GM12801 (cell line): ENCODE data around the gene HABP4.

Experiments used
- CTCF ChIP-seq: IDR thresholded peaks from one replicate; pipeline ENCODE4 v1.5.1; 2011; ENCODE audit warnings: control low read depth; ENCODE audit not compliant: insufficient read length; ENCODE audit errors: extremely low read depth

Gene HABP4

GRCh38 chr9:96449845-96450612 lies at the start of gene HABP4:
Gene HABP4 (plus strand): TSS chr9:96450169. CDS start chr9:96450280, 111 bp downstream.
- no peak for TF ChIP-seq CTCF

GRCh38 chr9:96408409-96409280 lies 41.3 kb upstream of the HABP4 start:
- TF ChIP-seq CTCF: no peak

- TF ChIP-seq CTCF: no peak
Measured at GRCh38 chr9:96411129-96411838, 38.7 kb upstream of the HABP4 start.

- no peak for TF ChIP-seq CTCF
Measured at GRCh38 chr9:96412174-96412913, 37.6 kb upstream of the HABP4 start.

GRCh38 chr9:96413302-96414221 lies 36.4 kb upstream of the HABP4 start:
- TF ChIP-seq CTCF: no peak

- TF ChIP-seq CTCF: no peak
Measured at GRCh38 chr9:96417051-96417586, 32.9 kb upstream of the HABP4 start.
